CD14-positive monocyte (primary cell): Measurements from ENCODE around the gene UBE2I. TPM values are rescaled to one million over a fixed set of nuclear protein-coding genes. Genes with fewer than 3 reads are reported as not detected.

Experiments used
- DNase-seq, 3 donors: peaks; one replicate each; pipeline ENCODE4 v3.0.0-alpha.2; 2011 to 2022
- H2AFZ ChIP-seq: 2 replicates; pipeline ENCODE4 v1.6.0; 2012; ENCODE audit warnings: mild to moderate bottlenecking, low read depth, low read length, inconsistent platforms; ENCODE audit not compliant: insufficient read depth, poor library complexity, severe bottlenecking
- H3K27ac ChIP-seq, 2 donors: 1 replicate in 1 of 2; 2 replicates in 1 of 2; pipeline ENCODE4 v1.5.1; 2012 to 2013; ENCODE audit warnings: low read length in 2 of 2, control low read depth in 1 of 2, inconsistent platforms in 1 of 2, low read depth in 1 of 2, mild to moderate bottlenecking in 1 of 2
- H3K27me3 ChIP-seq, 2 donors: one replicate each; pipeline versions ENCODE4 v1.6.0 to v1.6.1; 2011 to 2013; ENCODE audit warnings: low read length in 2 of 2; ENCODE audit not compliant: control insufficient read depth in 2 of 2, insufficient read depth in 2 of 2
- H3K36me3 ChIP-seq, 2 donors: replicated peaks in 1 of 2; 1 replicate in 1 of 2; 2 replicates in 1 of 2; pipeline versions ENCODE4 v1.5.1 to v1.6.1; 2012 to 2013; ENCODE audit warnings: low read length in 2 of 2, control low read depth in 1 of 2, inconsistent platforms in 1 of 2, mild to moderate bottlenecking in 1 of 2; ENCODE audit not compliant: insufficient read depth in 2 of 2, control insufficient read depth in 1 of 2
- H3K4me1 ChIP-seq, 2 donors: 1 replicate in 1 of 2; 2 replicates in 1 of 2; pipeline versions ENCODE4 v1.5.1 to v1.6.1; 2012 to 2013; ENCODE audit warnings: low read length in 2 of 2, control low read depth in 1 of 2, inconsistent platforms in 1 of 2, mild to moderate bottlenecking in 1 of 2, moderate library complexity in 1 of 2; ENCODE audit not compliant: insufficient read depth in 2 of 2, control insufficient read depth in 1 of 2
- H3K4me2 ChIP-seq: replicated peaks from 2 replicates; pipeline ENCODE3; 2012; ENCODE audit warnings: low read length, moderate library complexity, mild to moderate bottlenecking; ENCODE audit not compliant: poor library complexity, severe bottlenecking; ENCODE audit errors: extremely low read depth
- H3K4me3 ChIP-seq, 3 experiments: fragments of 200-600 bp in 1 of 3; sonication (generic) in 1 of 3; replicated peaks in 1 of 3; 1 replicate in 2 of 3; 2 replicates in 1 of 3; pipeline ENCODE4 v1.5.1; 2011 to 2013; ENCODE audit warnings: low read length in 3 of 3, mild to moderate bottlenecking in 3 of 3, control low read depth in 2 of 3, low read depth in 2 of 3, inconsistent platforms in 1 of 3, moderate library complexity in 1 of 3
- H3K79me2 ChIP-seq: 2 replicates; pipeline ENCODE4 v1.6.0; 2012; ENCODE audit warnings: mild to moderate bottlenecking, control low read depth, inconsistent platforms, low read length, moderate library complexity; ENCODE audit not compliant: insufficient read depth
- H3K9ac ChIP-seq: 2 replicates; pipeline ENCODE4 v1.6.0; 2017; ENCODE audit warnings: low read length, mild to moderate bottlenecking; ENCODE audit not compliant: insufficient read depth, poor library complexity, severe bottlenecking
- H3K9me3 ChIP-seq, 2 donors: replicated peaks in 1 of 2; 1 replicate in 1 of 2; 2 replicates in 1 of 2; pipeline versions ENCODE4 v1.5.1 to v1.6.1; 2012 to 2013; ENCODE audit warnings: low read length in 2 of 2, control low read depth in 1 of 2; ENCODE audit not compliant: control insufficient read depth in 1 of 2, insufficient read depth in 1 of 2
- H4K20me1 ChIP-seq: 2 replicates; pipeline ENCODE4 v1.6.0; 2012; ENCODE audit warnings: mild to moderate bottlenecking, low read length, control low read depth, moderate library complexity; ENCODE audit not compliant: insufficient read depth
- H3K27ac Mint-ChIP-seq, 7 donors: one replicate each; pipeline ENCODE4 v1.8.0; 2020; ENCODE audit warnings: mild to moderate bottlenecking in 7 of 7, mixed read lengths in 7 of 7, moderate library complexity in 6 of 7, inconsistent platforms in 2 of 7
- H3K27me3 Mint-ChIP-seq, 3 donors: one replicate each; pipeline ENCODE4 v1.8.0; 2021 to 2022; ENCODE audit warnings: low read depth in 3 of 3, mild to moderate bottlenecking in 3 of 3, mixed read lengths in 3 of 3, moderate library complexity in 3 of 3, inconsistent platforms in 1 of 3
- H3K36me3 Mint-ChIP-seq, 2 donors: one replicate each; pipeline ENCODE4 v1.8.0; 2020; ENCODE audit warnings: mixed read lengths in 2 of 2, inconsistent platforms in 1 of 2, mild to moderate bottlenecking in 1 of 2
- H3K4me1 Mint-ChIP-seq: one replicate; pipeline ENCODE4 v1.8.0; 2020; ENCODE audit warnings: mild to moderate bottlenecking, mixed read lengths
- H3K4me3 Mint-ChIP-seq, 2 donors: one replicate each; pipeline ENCODE4 v1.8.0; 2020; ENCODE audit warnings: mild to moderate bottlenecking in 2 of 2, mixed read lengths in 2 of 2, moderate library complexity in 1 of 2
- H3K9me3 Mint-ChIP-seq, 7 donors: one replicate each; pipeline ENCODE4 v1.8.0; 2020 to 2022; ENCODE audit warnings: mixed read lengths in 7 of 7, mild to moderate bottlenecking in 6 of 7, moderate library complexity in 6 of 7, inconsistent platforms in 2 of 7
- CTCF ChIP-seq: fragments of 200-600 bp; IDR thresholded peaks from one replicate; pipeline ENCODE4 v1.8.0; 2022; ENCODE audit warnings: antibody characterized with exemption, mild to moderate bottlenecking
- WGBS: methylation state at CpG from one replicate; pipeline ENCODE4 v1.1.5; 2013; ENCODE audit warnings: missing lambda C conversion rate; ENCODE audit not compliant: insufficient coverage; 5-methylcytosine and 5-hydroxymethylcytosine counted together
- intact Hi-C, 2 donors: fragments of 100-400 bp; cut with micrococcal nuclease; formaldehyde crosslinking; loops; one replicate each; pipeline versions ENCODE4 v1.15.0 to v1.15.1; 2023
- polyA plus RNA-seq, 3 donors: library from polyadenylated mRNA; depleted of rRNA in 1 of 3; unstranded in 2 of 3; stranded (reverse) in 1 of 3; fragments of 300-500 nt in 2 of 3; fragments of >200 nt in 1 of 3; fragmentation: Illumina TruSeq in 2 of 3; gene quantifications; 1 replicate in 2 of 3; 2 replicates in 1 of 3; pipeline ENCODE4 v1.2.3, GENCODE V29; 2012 to 2021

Gene UBE2I
- polyA plus RNA-seq, 3 donors, result 76.8 to 112 (median 88.8) TPM

GRCh38 chr16:1282324-1282973 is 27.0 kb upstream of the UBE2I start:
- Histone ChIP-seq H4K20me1 (no peaks in the 10 kb centered on the region), H3K27ac (no peak overlapping the region), H2AFZ (no peak overlapping the region), H3K9me3 (no peaks in the 10 kb centered on the region), H3K27me3 (peaks cover 0 to 3% of the 10 kb centered on the region in 2 donors), H3K9ac (peak overlapping the region; percentile 21), H3K4me2 (no peak overlapping the region), H3K36me3 (no peaks in the 10 kb centered on the region), H3K4me1 (peaks cover 14 to 16% of the 10 kb centered on the region in 2 donors), H3K79me2 (no peaks in the 10 kb centered on the region), H3K4me3 (no peak overlapping the region)
- intact Hi-C loops, result no loop called here
- DNase-seq, result no peak
- no peaks in the 10 kb centered on the region for H3K36me3 Mint-ChIP-seq
- peaks cover 13 to 32% (median 25%) of the 10 kb centered on the region in 3 donors for H3K27me3 Mint-ChIP-seq
- WGBS, result 33% methylated on average over 12 of the region's 17 CpGs
- H3K27ac Mint-ChIP-seq, result no peak overlapping the region
- H3K4me1 Mint-ChIP-seq, result peaks cover 20% of the 10 kb centered on the region
- H3K9me3 Mint-ChIP-seq, result peaks cover 0 to 2% (median 0%) of the 10 kb centered on the region in 7 donors
- no peak overlapping the region for H3K4me3 Mint-ChIP-seq
- no peak for TF ChIP-seq CTCF

- no peak for TF ChIP-seq CTCF
- Histone ChIP-seq H3K27me3 (peaks cover 0 to 7% of the 10 kb centered on the region in 2 donors), H3K4me2 (no peak overlapping the region), H3K27ac (no peak overlapping the region), H3K9me3 (no peaks in the 10 kb centered on the region), H3K4me3 (no peak overlapping the region), H3K79me2 (no peaks in the 10 kb centered on the region), H4K20me1 (no peaks in the 10 kb centered on the region), H3K4me1 (peaks cover 14 to 16% of the 10 kb centered on the region in 2 donors), H2AFZ (no peak overlapping the region), H3K36me3 (no peaks in the 10 kb centered on the region), H3K9ac (no peak overlapping the region)
- intact Hi-C loops, result no loop called here
- Mint-ChIP-seq H3K36me3 (no peaks in the 10 kb centered on the region), H3K27ac (no peak overlapping the region), H3K4me1 (peaks cover 20% of the 10 kb centered on the region), H3K9me3 (no peaks in the 10 kb centered on the region), H3K4me3 (peak overlapping the region in 1 of 2 donors; percentile 44), H3K27me3 (peaks cover 10 to 31% (median 24%) of the 10 kb centered on the region in 3 donors)
- 30% methylated on average over 14 of the region's 17 CpGs for WGBS
- no peak for DNase-seq
Observed at GRCh38 chr16:1283296-1283695, 26.1 kb upstream of the UBE2I start.
